Mesodermal cell (in vitro differentiated cells): ENCODE measurements around the gene SDHA. TPM values are rescaled to one million over a fixed set of nuclear protein-coding genes. Genes with fewer than 3 reads are reported as not detected.
A peak's percentile ranks its signal among the peaks of the same experiment; 100 is the strongest.
"Not testable (repeated sequence)": the region's sequence is repeated elsewhere in the genome, so short reads cannot be mapped to it uniquely, and the experiment has no call there.

Source experiments
- H3K27ac ChIP-seq: 2 replicates; pipeline ENCODE4 v1.7.0; 2013; ENCODE audit warnings: mild to moderate bottlenecking, low read depth, low read length, moderate library complexity; ENCODE audit not compliant: severe bottlenecking
- H3K36me3 ChIP-seq: 2 replicates; pipeline ENCODE4 v1.7.1; 2013; ENCODE audit warnings: mild to moderate bottlenecking, low read length, moderate library complexity; ENCODE audit not compliant: control insufficient read depth, insufficient read depth
- H3K4me1 ChIP-seq: one replicate; pipeline ENCODE4 v1.7.1; 2013; ENCODE audit warnings: mild to moderate bottlenecking, low read length; ENCODE audit not compliant: insufficient read depth, control insufficient read depth, poor library complexity, severe bottlenecking
- H3K4me3 ChIP-seq: 2 replicates; pipeline ENCODE4 v1.7.0; 2013; ENCODE audit warnings: low read length, control low read depth, mild to moderate bottlenecking; ENCODE audit not compliant: insufficient read depth, poor library complexity, severe bottlenecking; ENCODE audit errors: extremely low read depth
- H3K9me3 ChIP-seq: 2 replicates; pipeline ENCODE4 v1.7.1; 2013; ENCODE audit warnings: mild to moderate bottlenecking, low read length, moderate library complexity; ENCODE audit not compliant: control insufficient read depth
- WGBS, 2 experiments: methylation state at CpG; one replicate each; pipeline ENCODE4 v1.1.5; 2013; ENCODE audit warnings: missing lambda C conversion rate in 2 of 2; ENCODE audit not compliant: insufficient coverage in 2 of 2; 5-methylcytosine and 5-hydroxymethylcytosine counted together
- polyA plus RNA-seq, 2 experiments: library from polyadenylated mRNA; stranded (reverse); fragments of 50-300 nt; gene quantifications; one replicate each; pipeline ENCODE4 v1.2.3, GENCODE V29; 2013

The SDHA gene
- polyA plus RNA-seq (2013, experiment 1 of 2): 95.4 TPM
- 78.7 TPM for polyA plus RNA-seq (2013, experiment 2 of 2)

GRCh38 chr5:217494-218456, at the start of gene SDHA, which contains the start of gene CCDC127:
SDHA (plus strand) TSS chr5:218320; CDS start chr5:218356, 36 bp downstream.
CCDC127 (minus strand) TSS chr5:218153; CDS start chr5:216849, 1,304 bp downstream.
- peaks cover 18% of the 10 kb centered on the region for H3K36me3 ChIP-seq
- H3K9me3 ChIP-seq, H3K4me1 ChIP-seq: not testable (repeated sequence)
- H3K4me3 ChIP-seq: peak within 1 kb of the TSS; percentile 84
- 0 to 1% methylated on average over 50 to 51 of the region's 75 CpGs for WGBS, 2 experiments
- H3K27ac ChIP-seq: peak within 1 kb of the TSS; percentile 66

GRCh38 chr5:169071-169727, 48.9 kb upstream of the SDHA start:
- Histone ChIP-seq H3K4me1 (no peaks in the 10 kb centered on the region), H3K9me3 (no peaks in the 10 kb centered on the region), H3K27ac (no peak overlapping the region), H3K36me3 (no peaks in the 10 kb centered on the region), H3K4me3 (no peak overlapping the region)
- WGBS, 2 experiments: 91 to 92% methylated on average over 28 to 32 of the region's 32 CpGs

GRCh38 chr5:169728-170094, 48.4 kb upstream of the SDHA start:
- WGBS, 2 experiments: 93% methylated on average over 11 to 12 of the region's 12 CpGs
- H3K4me1 ChIP-seq: no peaks in the 10 kb centered on the region
- no peaks in the 10 kb centered on the region for H3K9me3 ChIP-seq

GRCh38 chr5:170971-171800, 46.9 kb upstream of the SDHA start:
- Histone ChIP-seq H3K4me3 (no peak overlapping the region), H3K36me3 (no peaks in the 10 kb centered on the region), H3K9me3 (no peaks in the 10 kb centered on the region), H3K4me1 (peaks cover 2% of the 10 kb centered on the region), H3K27ac (no peak overlapping the region)
- 94 to 95% methylated on average over 28 to 37 of the region's 37 CpGs for WGBS, 2 experiments

More at GRCh38 chr5:169728-170094, 48.4 kb upstream of the SDHA start:
- no peak overlapping the region for H3K27ac ChIP-seq
- H3K36me3 ChIP-seq: no peaks in the 10 kb centered on the region
- H3K4me3 ChIP-seq: no peak overlapping the region

GRCh38 chr5:171801-172331, 46.3 kb upstream of the SDHA start:
- H3K4me3 ChIP-seq: no peak overlapping the region

GRCh38 chr5:172421-172820, 45.7 kb upstream of the SDHA start:
- Histone ChIP-seq H3K4me3 (no peak overlapping the region), H3K27ac (no peak overlapping the region), H3K36me3 (no peaks in the 10 kb centered on the region), H3K4me1 (peaks cover 5% of the 10 kb centered on the region), H3K9me3 (no peaks in the 10 kb centered on the region)
- WGBS, 2 experiments: 95 to 96% methylated on average over 13 of the region's 13 CpGs

More at GRCh38 chr5:171801-172331, 46.3 kb upstream of the SDHA start:
- H3K27ac ChIP-seq: no peak overlapping the region
- peaks cover 5% of the 10 kb centered on the region for H3K4me1 ChIP-seq
- H3K9me3 ChIP-seq: no peaks in the 10 kb centered on the region
- no peaks in the 10 kb centered on the region for H3K36me3 ChIP-seq
- 90 to 91% methylated on average over 20 to 23 of the region's 23 CpGs for WGBS, 2 experiments

GRCh38 chr5:172841-173251, 45.3 kb upstream of the SDHA start:
- Histone ChIP-seq H3K4me1 (peaks cover 5% of the 10 kb centered on the region), H3K4me3 (no peak overlapping the region), H3K9me3 (no peaks in the 10 kb centered on the region), H3K36me3 (no peaks in the 10 kb centered on the region), H3K27ac (no peak overlapping the region)
- 79 to 80% methylated on average over 15 to 16 of the region's 17 CpGs for WGBS, 2 experiments

- H3K36me3 ChIP-seq: no peaks in the 10 kb centered on the region
- WGBS, 2 experiments: 88 to 90% methylated on average over 16 to 20 of the region's 22 CpGs
- H3K27ac ChIP-seq: no peak overlapping the region
- no peaks in the 10 kb centered on the region for H3K9me3 ChIP-seq
- peaks cover 5% of the 10 kb centered on the region for H3K4me1 ChIP-seq
- H3K4me3 ChIP-seq: no peak overlapping the region
Measured at GRCh38 chr5:173392-174290, 44.5 kb upstream of the SDHA start.

GRCh38 chr5:174291-174600, 43.9 kb upstream of the SDHA start:
- 91% methylated on average over 3 to 5 of the region's 5 CpGs for WGBS, 2 experiments
- peaks cover 5% of the 10 kb centered on the region for H3K4me1 ChIP-seq
- H3K27ac ChIP-seq: no peak overlapping the region
- H3K36me3 ChIP-seq: no peaks in the 10 kb centered on the region
- H3K4me3 ChIP-seq: no peak overlapping the region
- H3K9me3 ChIP-seq: no peaks in the 10 kb centered on the region
